Caco-2 (cell line): ENCODE measurements around the gene EHD1. TPM values are rescaled to one million over a fixed set of nuclear protein-coding genes. Genes with fewer than 3 reads are reported as not detected.
A peak's percentile ranks its signal among the peaks of the same experiment; 100 is the strongest.

Experiments used
- BruUV-seq: library from RNA; stranded (reverse); fragments of 400-500 nt; replicated peaks from 2 replicates; lab custom pipeline; 2021; lab: Mats Ljungman, UMichigan
- CTCF ChIA-PET: fragments of 300-600 bp; sonication (Branson Sonifier 250); formaldehyde crosslinking; loops from one replicate; lab custom pipeline; 2022; ENCODE audit warnings: antibody characterized with exemption; lab: Charles Lee
- POLR2A ChIA-PET: fragments of 300-600 bp; sonication (Branson Sonifier 250); formaldehyde crosslinking; loops from one replicate; lab custom pipeline; 2022; ENCODE audit warnings: antibody characterized with exemption; lab: Charles Lee
- DNase-seq, 2 experiments: peaks; one replicate each; pipeline versions ENCODE4 v3.0.0 to v3.0.0-alpha.2; 2020 to 2022
- H3K27me3 ChIP-seq: replicated peaks from 2 replicates; pipeline ENCODE4 v1.6.0; 2011; ENCODE audit warnings: low read length; ENCODE audit not compliant: control insufficient read depth, insufficient read depth
- H3K36me3 ChIP-seq: 2 replicates; pipeline ENCODE4 v1.5.1; 2011; ENCODE audit warnings: low read length; ENCODE audit not compliant: control insufficient read depth, insufficient read depth
- H3K4me1 ChIP-seq: fragments of 250-450 bp; sonication (Bioruptor Pico); 2 replicates; pipeline ENCODE4 v1.5.1; 2020; ENCODE audit warnings: mild to moderate bottlenecking
- H3K4me3 ChIP-seq: 2 replicates; pipeline ENCODE4 v1.5.1; 2011; ENCODE audit warnings: low read depth, mild to moderate bottlenecking, control low read depth, low read length
- H3K9me3 ChIP-seq: fragments of 250-450 bp; sonication (Bioruptor Pico); 2 replicates; pipeline ENCODE4 v1.5.1; 2020; ENCODE audit warnings: mild to moderate bottlenecking, moderate library complexity
- H3K27ac Mint-ChIP-seq: one replicate; pipeline ENCODE4 v1.8.0; 2022; ENCODE audit warnings: mixed read lengths; ENCODE audit not compliant: unreplicated experiment
- H3K27me3 Mint-ChIP-seq: one replicate; pipeline ENCODE4 v1.8.0; 2022; ENCODE audit warnings: mixed read lengths; ENCODE audit not compliant: insufficient read depth, unreplicated experiment
- H3K36me3 Mint-ChIP-seq: one replicate; pipeline ENCODE4 v1.8.0; 2022; ENCODE audit warnings: mild to moderate bottlenecking, mixed read lengths; ENCODE audit not compliant: insufficient read depth, unreplicated experiment
- H3K4me1 Mint-ChIP-seq: one replicate; pipeline ENCODE4 v1.8.0; 2022; ENCODE audit warnings: low read depth, mixed read lengths; ENCODE audit not compliant: unreplicated experiment
- H3K4me3 Mint-ChIP-seq: one replicate; pipeline ENCODE4 v1.8.0; 2022; ENCODE audit warnings: mild to moderate bottlenecking, moderate library complexity, mixed read lengths; ENCODE audit not compliant: unreplicated experiment
- H3K9me3 Mint-ChIP-seq: one replicate; pipeline ENCODE4 v1.8.0; 2022; ENCODE audit warnings: mixed read lengths; ENCODE audit not compliant: unreplicated experiment
- CTCF ChIP-seq, 2 experiments: fragments of 200-600 bp in 1 of 2; IDR thresholded peaks; 1 replicate in 1 of 2; 2 replicates in 1 of 2; pipeline versions ENCODE4 v1.5.1 to v1.8.0; 2011 to 2022; ENCODE audit warnings: antibody characterized with exemption in 1 of 2, control low read depth in 1 of 2, inconsistent platforms in 1 of 2, low read depth in 1 of 2, low read length in 1 of 2, mild to moderate bottlenecking in 1 of 2, moderate library complexity in 1 of 2; ENCODE audit not compliant: insufficient read depth in 1 of 2, severe bottlenecking in 1 of 2, unreplicated experiment in 1 of 2
- intact Hi-C: fragments of 100-400 bp; cut with micrococcal nuclease; formaldehyde crosslinking; loops from one replicate; pipeline ENCODE4 v1.10.0; 2022; ENCODE audit not compliant: unreplicated experiment
- total RNA-seq: library from RNA; stranded (reverse); gene quantifications from 2 replicates; pipeline ENCODE4 v1.2.3, GENCODE V29; 2022

The EHD1 gene
- total RNA-seq, 1 experiment from 2014 or later = 129 TPM

DNA sequence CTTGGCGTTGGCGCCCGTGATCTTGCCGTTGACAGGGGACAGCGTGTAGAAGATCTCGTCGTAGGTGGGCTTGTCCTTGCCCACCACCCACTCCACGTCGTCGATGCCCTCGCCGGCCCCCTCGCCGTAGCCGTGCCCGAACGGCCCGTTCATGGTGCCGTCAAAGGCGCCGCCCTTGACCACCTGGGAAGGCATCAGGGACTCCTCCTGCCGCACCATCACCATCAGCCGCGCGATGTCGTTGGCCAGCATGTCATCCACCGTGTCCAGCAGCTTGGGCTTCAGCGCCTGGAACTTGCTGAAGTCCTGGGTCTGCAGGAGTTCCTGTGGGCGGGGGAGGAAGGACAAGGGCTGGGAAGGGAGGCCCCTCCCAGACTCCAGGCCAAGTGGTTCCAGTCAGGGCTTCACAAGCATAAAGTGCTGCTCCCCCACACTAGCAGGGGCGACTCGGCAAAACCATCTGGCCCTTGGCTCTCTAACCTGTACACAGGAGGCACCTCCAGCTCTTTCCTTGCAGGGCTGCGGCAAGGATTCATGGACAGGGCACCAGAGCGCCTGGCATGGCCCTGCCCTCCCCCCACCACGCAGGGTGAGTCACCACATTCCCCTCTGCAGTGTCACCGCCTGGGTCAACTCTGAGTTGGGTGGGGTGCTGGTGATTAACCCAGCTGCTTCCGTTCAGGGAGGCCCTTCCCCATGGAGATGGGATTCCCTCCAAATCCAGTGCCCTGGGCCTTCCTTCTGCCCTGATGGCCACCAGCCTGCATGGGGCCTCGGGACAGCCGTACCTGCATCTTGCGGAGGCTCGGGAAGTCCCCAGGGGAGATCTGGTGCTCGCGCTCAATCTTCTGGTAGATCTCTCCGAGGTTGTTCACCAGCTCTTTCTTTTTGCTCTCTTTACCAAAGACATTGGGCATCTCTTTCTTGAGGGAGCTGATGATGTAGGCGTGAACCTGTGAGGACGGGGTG lies 23.6 kb downstream of the EHD1 start:
- Mint-ChIP-seq H3K4me3 (peak overlapping the region; percentile 46), H3K36me3 (peaks cover 73% of the 10 kb centered on the region), H3K9me3 (no peaks in the 10 kb centered on the region), H3K4me1 (peaks cover 17% of the 10 kb centered on the region), H3K27ac (peak overlapping the region; percentile 91), H3K27me3 (no peaks in the 10 kb centered on the region)
- TF ChIP-seq CTCF (IDR thresholded peaks at IDR 0.05; ENCODE audit: insufficient read depth in 1 of 2, low read depth in 1 of 2, low read length in 1 of 2, severe bottlenecking in 1 of 2, unreplicated experiment in 1 of 2) = no peak
- BruUV-seq = no TSS peak
- no peaks in the 10 kb centered on the region for H3K27me3 ChIP-seq
- H3K9me3 ChIP-seq = no peaks in the 10 kb centered on the region
- peaks cover 39% of the 10 kb centered on the region for H3K4me1 ChIP-seq
- H3K4me3 ChIP-seq = no peak overlapping the region
- ChIA-PET POLR2A (interaction anchor here (0.7 to 1.2 kb wide), 2 partner anchors 15 to 34 kb away, joined by 3 read pairs; no protein-coding TSS in a partner anchor), CTCF (interaction anchor here (1.2 kb wide), 2 partner anchors 24 to 142 kb away, joined by 3 to 4 read pairs; partner anchors contain the start of gene BATF2)
- intact Hi-C loops = no loop called here
- peak; percentile 67 to 79 for DNase-seq
- peaks cover 6% of the 10 kb centered on the region for H3K36me3 ChIP-seq

DNA sequence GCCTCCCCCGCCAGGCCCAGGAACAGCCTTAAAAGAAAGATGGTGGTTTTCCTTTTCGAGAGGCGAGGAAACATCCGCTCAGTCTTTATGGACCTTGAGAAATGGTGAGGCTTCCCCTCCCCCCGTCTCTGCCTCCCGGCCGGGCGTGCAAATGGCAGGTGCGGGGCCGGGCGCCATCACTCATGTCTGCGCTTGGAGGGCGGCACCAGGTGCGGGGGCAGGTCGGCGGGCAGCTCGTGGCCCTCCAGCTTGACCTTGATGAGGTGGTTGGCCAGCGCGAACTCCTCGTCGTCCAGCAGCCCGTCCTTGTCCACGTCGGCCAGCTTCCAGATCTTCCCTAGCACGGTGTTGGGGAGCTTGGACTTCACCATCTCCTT lies 24.3 kb downstream of the EHD1 start:
- no peak overlapping the region for H3K4me3 Mint-ChIP-seq
- intact Hi-C loops = no loop called here

More for the DNA sequence above, 24.3 kb downstream of the EHD1 start:
- no peaks in the 10 kb centered on the region for H3K27me3 Mint-ChIP-seq
- H3K27me3 ChIP-seq = no peaks in the 10 kb centered on the region
- no peak for DNase-seq
- no peaks in the 10 kb centered on the region for H3K9me3 ChIP-seq
- peaks cover 22% of the 10 kb centered on the region for H3K4me1 Mint-ChIP-seq
- H3K36me3 Mint-ChIP-seq = peaks cover 71% of the 10 kb centered on the region
- H3K4me1 ChIP-seq = peaks cover 39% of the 10 kb centered on the region
- CTCF ChIA-PET = interaction anchor here (1.2 kb wide), 1 partner anchor 25 kb away, joined by 3 read pairs; no protein-coding TSS in a partner anchor
- no peak for TF ChIP-seq CTCF (IDR thresholded peaks at IDR 0.05; ENCODE audit: insufficient read depth in 1 of 2, low read depth in 1 of 2, low read length in 1 of 2, severe bottlenecking in 1 of 2, unreplicated experiment in 1 of 2)
- H3K27ac Mint-ChIP-seq = peak overlapping the region; percentile 91
- no peak overlapping the region for H3K4me3 ChIP-seq
- peaks cover 4% of the 10 kb centered on the region for H3K36me3 ChIP-seq
- no peaks in the 10 kb centered on the region for H3K9me3 Mint-ChIP-seq
- BruUV-seq = no TSS peak
- POLR2A ChIA-PET = interaction anchor here (0.7 kb wide), 1 partner anchor 16 kb away, joined by 3 read pairs; no protein-coding TSS in a partner anchor
